GM19455 (cell line): ENCODE data around the gene SOX8.

Source experiments
- ATAC-seq: cut with Tn5 transposase; IDR thresholded peaks from one replicate; pipeline ENCODE4 v1.9.1; 2021; ENCODE audit not compliant: unreplicated experiment

Gene SOX8

DNA sequence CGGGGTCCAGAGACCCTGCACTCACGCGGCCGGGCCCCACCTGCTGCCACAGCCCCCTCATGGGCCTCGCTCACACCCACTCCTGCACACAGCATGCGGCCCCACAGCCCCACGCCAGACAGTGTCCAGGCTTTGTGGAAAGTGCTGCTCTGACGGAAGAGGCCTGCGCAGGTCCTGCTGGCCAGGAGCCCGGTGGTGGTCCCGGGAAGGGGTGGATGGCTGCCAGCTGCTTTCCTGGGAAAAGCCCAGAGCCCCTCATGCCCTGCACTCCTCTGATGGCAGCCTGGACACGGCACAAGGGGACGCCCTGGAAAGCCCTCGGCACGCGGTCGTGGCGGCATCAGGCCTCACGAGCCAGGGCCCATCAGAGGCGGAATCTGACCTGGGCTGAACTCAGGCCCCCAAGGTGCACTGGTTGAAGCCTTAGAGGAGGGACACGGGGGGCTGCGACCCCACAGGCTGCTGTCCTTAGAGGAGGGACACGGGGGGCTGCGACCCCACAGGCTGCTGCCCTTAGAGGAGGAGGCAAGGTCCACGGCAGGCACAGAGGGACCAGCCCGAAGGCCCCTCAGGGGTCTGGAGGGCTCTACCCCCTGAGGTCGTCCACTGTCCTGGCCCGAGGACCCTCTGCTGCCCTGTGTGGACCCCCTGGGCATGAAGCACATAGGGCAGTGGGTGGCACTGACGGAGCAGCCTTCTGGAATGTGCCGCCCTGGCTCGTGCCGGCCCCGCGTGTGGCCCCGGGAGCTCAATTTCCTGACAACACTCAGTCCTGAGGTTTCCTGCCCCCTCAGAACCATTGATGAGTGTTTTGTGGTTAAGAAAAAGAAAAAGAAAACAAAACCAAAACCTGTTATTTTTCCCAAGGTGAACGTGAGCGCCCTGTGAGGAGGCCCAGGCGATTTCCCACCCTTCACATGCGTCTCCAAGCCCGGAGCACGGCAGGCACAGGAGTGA, 22.1 kb downstream of the SOX8 start:
- ATAC-seq = no peak

DNA sequence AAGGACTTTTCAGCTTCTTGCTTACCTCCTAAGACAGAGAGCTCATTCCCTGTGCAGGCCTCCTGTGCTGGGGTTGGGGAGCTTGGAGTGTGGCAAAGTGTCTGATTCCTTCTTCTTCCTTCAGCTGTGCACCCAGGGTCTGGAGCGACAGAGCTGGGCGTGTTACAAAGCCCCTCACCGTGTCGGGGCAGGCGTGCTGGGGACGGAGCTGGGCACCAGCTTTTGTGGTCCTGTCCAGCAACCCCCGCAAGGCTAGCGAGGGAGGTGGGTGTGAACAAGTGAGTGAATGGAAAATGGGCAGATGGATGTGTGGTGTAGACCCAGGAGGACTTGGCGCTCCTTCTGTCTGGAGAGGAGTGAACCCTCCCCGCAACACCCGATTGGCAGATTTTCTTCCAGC, 23.7 kb downstream of the SOX8 start:
- ATAC-seq = no peak

DNA sequence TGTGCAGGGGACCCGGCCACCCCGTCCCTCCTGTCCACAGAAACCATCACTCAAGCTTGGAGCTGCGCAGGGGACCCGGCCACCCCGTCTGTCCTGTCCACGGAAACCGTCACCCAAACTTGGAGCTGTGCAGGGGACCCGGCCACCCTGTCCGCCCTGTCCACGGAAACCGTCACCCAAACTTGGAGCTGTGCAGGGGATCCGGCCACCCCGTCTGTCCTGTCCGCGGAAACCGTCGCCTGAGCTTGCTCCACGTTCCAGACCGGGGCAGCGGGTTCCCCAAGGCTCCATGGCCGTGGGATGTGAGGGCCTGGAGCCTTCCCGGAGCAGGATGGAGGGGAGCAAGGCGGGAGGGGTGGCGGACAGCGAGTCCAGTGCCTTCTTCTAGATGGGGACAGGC, 25.2 kb downstream of the SOX8 start:
- no peak for ATAC-seq

DNA sequence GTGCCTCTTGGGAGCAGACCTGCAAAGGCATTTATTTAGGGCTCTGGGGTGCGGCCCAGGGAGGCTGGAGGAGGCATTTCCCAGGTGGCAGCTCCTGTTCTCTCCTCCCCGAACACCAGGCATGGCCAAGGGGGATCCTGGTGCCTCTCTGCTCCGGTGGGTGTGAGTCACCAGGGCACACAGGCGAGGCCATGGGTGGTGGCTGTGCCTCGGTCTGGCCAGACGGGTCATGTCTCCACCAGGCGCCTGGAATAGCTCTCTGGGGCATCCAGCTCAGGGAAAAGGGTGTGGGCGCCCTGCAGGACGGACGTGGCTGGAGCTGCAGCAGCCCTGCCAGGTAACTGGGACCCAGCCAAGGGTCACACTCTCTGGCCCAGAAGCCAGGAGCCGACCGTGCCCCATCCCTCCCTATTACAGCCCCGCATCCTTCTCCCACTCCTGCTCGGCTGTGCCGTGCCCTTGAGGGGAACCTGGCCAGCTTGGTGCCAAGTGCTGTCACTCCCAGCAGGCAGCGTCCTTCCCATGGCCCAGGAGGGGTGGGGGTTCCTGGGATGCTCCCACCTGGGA, 25.8 kb downstream of the SOX8 start:
- ATAC-seq = no peak

DNA sequence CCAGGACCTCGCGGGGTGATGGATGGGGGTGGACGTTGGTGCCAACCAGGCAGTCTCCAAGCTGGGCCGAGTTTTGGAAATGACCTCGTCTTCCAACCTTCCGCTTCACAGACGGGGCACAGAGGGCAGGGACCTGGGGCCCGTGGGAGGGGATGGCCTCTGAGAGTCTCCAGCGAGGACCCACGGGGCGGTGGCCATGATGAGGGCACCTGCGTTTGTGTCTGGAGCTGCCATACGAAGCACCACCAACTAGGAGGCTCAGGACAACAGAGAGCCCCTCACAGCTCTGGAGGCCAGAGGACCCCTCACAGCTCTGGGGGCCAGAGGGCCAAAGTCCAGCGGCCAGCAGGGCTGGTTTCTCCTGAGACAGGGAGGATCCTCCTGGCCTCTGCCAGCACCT, 26.5 kb downstream of the SOX8 start:
- no peak for ATAC-seq

DNA sequence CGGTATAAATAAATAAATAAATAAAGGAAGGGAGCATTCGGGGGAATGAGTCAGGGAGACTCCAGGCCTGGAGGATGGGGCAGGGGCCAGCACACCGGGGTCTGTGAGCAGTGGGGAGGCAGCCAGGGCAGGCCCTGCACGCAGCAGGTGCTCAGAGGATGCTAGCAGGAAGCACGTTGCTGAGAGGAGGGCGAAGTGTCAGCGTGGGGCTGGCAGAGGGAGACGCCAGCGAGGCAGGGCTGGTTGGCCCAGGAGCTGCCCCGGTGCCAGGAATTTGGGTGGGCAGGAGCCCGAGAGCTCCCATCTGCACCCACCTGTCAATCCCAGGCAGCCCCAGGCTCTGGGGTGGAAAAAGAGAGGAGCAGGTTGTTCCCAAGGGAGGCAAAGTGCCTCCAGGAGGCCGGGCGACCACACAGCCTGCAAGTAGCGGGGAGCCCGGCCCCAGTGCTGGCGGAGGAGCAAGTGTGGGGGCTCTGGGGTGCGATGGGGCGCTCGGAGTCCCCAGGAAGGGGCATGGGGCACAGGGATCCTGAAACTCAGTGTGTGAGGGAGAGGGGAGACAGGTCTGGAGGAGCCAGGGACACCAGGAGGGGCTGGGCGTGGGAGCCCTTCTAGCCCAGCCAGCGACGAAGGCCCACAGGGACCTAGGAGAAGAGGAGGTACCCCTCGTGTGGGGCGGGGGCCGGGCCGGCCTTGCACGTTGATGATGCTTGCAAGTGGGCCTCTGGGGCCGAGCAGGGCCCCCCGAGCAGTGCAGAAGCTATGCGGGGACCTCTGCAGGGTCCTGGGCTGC, 28.0 kb downstream of the SOX8 start:
- no peak for ATAC-seq

DNA sequence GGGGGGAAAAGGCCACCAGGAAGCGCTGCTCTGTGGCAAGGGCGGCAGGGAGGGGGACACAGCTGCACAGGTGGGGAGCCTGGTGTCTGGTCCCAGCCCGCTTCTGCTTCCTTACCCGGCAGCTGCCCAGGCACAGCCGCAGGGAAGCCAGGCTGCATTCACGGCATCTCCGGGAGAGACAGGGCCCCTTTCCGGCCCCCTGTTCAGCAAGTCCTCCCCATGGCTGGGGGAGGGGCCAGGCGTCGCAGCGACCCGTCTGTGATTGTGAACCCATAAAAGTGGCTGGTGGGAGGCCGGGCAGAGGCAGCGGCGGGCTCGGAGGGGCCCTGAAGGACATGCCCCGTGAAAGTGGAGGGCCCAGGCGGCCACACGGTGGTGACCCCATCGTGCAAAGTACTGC, 28.7 kb downstream of the SOX8 start:
- ATAC-seq = no peak

DNA sequence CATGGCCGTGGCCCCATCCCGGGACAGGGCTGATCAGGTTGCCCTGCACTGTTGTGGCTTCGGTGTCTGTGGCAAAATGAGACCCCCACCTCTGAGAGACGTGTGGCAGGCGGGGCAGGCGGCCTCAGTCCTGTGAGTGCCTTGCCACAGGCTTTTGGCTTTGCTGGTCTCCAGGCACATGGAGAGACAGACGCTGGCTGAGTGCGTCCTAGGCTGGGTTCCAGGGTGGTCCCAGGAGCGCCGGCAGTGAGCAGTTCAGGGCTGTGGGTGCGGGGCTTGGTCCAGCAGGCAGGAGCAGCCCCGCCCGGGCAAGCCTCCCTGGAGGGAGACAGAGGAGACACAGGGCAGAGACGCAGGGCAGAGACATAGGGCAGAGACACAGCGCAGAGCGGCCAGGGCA, 29.2 kb downstream of the SOX8 start:
- no peak for ATAC-seq

DNA sequence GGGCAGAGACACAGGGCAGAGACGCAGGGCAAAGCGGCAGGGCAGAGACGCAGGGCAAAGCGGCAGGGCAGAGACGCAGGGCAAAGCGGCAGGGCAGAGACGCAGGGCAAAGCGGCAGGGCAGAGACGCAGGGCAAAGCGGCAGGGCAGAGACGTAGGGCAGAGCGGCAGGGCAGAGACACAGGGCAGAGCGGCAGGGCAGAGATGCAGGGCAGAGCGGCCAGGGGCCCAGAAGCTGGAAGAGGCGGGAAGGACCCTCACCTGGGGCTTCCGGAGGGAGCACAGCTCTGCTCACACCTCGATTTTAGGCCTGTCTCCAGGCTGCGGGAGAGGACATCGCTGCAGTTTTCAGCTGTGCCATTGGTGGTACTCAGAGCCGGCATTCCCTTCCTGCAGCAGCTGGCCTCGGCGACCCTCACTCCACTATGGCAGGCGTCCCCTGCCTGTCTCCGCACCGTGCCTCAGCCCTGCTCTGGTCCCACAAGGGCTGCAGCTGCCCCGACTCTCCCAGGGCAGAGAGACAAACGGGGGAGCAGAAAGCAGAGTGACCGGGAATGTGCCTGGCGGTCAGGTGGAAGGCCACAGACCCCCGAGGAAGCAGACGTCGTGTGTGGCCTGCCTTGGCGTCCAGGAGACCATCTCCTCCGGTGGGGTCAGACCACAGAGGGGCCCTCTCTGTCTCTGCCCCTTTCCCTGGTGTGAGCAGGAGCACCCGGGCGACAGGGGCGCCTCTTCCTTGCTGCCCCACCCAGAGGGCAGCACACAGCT, 29.9 kb downstream of the SOX8 start:
- no peak for ATAC-seq

DNA sequence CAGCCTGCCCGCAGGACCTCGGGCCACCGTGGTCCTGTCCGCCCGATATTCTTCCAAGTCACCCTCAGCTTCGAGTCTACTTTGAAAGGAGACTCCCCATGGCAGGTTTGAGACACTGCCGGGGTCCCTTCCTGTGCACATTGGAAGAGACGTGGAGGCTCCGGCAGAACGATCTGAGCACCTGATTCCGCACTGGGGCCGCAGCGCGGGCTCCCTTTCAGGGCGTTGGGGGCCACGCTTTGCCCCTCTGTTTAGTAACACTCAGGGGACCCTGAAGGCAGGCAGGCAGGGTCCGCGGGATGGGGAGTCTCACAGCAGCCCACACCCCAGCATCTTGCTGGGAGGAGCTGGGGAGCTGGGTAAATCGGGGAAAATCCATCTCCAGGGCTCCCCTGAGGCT, 30.6 kb downstream of the SOX8 start:
- no peak for ATAC-seq

DNA sequence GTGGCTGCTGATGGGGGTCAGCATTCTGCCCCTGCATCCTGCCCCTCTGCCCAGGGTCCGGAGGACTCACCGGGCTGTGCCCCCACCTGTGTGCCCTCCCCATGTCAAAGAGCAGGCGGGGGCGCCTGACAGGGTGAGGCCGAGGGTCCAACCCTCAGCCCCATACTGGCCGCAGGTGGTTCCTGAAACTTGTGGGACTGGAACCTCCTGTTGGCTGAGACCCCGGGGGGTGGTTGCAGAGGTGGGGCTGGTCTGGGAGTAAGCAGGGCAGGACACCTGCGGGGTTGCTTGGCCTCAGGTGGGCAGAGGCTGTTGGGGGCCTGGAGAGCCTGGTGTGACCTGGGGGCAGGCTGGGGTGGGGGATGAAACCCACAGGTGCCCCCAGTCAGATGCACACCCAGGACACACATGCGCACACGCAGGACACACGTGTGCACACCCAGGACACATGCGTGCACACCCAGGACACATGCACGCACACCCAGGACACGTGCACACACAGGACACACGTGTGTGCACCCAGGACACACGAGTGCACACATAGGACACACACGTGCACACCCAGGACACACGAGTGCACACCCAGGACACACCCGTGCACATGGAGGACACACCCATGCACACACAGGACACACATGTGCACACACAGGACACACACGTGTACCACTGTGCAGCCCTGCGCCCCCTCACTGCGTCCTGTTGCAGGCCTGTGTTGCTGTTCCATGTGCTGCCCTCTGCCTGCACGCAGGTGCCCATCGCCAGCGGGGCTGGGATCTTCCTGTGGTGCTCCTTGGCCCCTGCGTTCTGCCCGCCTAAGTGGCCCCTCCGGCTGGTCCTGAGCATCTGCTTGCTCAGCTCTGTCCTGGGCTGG, 31.4 kb downstream of the SOX8 start:
- ATAC-seq = no peak

DNA sequence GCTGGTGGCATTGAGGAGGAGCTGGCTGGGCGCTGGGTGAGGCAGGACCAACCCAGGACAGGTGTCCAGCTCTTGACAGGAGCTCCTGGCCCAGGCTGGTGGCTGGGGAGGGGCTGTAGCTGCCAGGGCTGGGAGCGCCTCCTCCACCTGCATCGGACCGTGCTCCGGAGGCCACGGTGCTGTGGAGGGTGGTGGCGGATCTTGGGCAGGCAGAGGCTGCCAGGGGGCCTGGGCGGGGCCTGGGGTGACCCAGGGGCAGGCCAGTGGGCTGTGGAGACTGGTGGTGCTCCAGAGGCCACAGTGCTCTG, 32.0 kb downstream of the SOX8 start:
- no peak for ATAC-seq

DNA sequence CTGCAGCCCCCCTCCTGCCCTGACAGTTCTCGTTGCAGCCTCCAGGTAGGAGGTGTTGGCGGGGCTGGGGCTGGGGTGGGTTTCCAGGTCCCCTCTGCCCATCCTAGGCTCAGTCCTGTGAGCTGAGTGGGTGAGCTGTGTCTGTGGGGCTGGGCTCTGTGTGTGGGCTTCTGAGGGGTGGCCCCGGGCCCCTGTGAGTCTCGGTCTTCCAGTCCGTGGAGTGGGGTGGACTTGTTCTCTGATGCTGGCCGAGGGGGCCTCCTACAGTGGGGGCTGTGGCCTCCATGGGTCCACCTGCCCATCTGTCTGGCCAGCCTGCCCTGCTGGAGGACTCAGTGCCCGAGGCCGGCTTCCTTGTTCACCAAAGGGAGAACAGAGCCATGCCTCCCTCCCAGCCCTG, 32.7 kb downstream of the SOX8 start:
- no peak for ATAC-seq

DNA sequence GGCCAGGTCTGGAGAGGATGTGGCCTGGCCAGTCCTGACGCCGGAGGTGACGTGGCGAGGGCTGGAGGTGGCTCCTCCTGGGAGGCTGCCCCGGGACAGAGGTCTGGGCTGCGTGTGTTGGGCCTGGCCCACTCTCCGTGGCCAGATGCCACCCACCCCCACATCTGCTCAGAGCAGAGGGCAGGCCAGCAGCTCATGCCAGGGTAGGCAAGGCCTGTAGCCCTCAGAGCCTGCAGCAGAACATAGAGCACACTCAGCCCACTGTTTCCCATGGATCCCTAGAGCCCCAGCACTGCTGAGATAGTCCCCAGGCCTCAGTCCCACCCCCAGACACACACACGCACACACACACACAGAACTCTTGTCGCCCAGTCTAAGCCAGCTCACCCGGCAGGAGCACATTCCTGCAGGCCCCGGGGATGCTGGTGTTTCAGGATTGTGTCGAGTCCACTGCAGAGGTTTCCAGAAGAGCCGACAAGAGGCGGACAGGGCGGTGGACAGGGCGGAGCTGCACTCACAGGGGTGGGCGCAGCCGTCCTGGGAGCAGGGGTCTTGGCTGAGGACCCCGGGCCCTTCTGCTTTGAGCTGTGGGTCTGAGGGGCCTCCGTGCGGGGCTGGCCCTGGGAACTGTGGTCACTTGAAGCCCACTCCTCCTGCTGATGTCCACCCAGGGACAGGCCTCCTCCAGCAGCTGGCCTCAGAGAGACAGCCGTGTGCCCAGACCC, 33.4 kb downstream of the SOX8 start:
- ATAC-seq = no peak

DNA sequence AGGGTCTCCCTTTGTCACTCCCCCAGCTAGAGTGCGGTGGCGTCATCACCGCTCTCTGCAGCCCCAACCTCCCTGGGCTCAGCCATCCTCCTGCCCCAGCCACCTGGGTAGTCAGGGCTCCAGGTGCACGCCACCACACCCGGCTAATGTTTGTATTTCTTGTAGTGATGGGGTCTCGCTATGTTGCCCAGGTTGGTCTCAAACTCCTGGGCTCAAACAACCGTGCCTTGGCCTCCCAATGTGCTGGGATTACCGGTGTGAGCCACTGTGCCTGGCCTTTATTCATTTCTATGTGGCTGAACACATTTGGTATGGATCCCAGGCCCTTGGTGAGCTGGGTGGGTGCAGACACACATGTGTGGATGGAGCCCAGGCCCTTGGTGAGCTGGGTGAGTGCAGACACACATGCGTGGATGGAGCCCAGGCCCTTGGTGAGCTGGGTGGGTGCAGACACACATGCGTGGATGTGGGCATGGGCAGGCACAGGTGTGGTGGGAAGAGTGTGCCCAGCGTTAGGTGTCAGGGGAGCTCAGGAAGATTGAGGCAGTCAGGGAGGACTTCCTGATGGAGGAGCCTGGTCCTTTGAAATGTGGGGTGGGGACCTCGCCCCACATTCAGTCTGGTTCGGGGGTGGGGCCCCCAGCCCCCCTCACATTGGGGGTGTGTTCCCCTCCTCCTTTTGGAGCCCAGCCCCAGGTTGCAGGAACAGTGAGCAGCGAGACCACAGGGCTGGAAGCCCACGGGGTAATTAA, 37.1 kb downstream of the SOX8 start:
- ATAC-seq = no peak

DNA sequence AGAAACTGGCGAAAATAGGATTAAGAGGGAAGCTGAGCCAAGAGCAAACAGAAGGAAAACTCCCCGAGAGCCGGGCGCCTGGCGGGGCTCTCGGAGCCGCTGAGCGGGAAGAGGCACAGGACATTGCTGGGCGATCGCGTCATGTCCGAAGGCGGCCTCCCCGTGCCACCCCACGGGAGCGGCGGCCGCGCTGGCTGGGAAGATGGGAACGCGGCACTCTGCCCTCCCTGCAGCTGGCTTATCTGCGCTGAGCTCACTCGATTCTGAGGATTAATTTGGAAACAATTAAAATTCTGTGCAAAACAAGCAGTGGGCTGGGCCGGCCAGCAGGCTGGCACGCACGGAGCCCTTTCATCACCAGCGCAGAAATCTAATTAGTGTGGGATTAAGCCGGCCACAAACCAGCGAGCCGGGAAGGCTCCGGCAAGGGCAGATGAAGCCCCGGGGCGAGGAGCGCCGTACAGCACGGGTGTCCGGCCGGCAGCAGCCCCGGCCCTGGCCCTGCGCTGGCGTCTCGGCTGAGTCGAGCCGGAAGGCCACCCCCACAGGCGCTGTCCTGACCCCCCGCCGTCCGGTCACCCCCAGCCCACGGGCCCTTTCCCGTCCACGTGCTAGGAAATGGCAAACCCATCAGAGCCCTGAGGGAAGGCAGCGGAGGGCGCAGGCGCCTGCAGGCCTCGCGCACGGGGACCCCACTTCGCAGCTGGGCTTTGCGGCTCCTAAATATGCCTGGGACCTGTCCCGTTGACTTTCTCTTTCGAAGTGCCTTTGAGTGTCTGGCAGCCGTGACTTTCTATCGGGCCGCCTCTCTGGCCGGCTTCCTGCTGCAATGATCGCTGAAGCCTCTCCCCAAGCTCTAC, 37.9 kb downstream of the SOX8 start:
- no peak for ATAC-seq

DNA sequence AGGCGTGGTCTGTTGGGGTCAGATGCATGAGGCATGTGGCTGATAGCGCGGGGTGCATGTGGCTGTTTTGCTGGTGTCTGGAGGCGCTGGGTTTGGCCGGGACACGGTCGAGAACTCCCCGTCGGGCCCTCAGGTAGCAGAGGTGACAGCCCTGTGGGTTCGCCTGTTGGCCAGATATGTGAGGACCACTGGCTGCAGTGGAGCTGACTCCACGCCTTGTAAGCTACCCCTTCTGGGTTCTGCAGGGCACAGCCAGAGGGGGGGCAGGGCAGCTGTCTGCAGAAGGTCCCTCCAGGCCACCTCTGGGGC, 38.5 kb downstream of the SOX8 start:
- no peak for ATAC-seq

DNA sequence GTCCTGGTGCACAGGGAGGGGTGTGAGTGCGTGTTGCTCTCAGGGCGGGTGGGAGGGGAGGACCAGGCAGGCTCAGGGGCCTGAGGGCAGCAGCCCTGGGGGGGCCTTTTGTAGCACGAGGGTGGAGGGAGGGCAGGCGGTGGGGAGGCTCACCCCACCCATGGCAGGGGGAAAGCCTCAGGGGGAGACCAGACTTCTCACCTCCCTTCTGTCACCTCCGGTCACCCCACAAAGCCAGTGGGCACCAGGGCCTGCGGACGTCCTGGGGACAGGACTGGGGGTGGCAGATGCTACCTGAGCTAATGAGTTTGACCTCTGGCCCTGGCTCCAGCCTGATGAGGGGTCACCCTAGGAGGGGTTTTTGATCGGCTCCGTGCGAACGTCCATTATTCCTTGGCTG, 39.0 kb downstream of the SOX8 start:
- ATAC-seq = no peak
